GM21737 (cell line): ENCODE data around the gene CELF5.
"Not testable (repeated sequence)": the region's sequence is repeated elsewhere in the genome, so short reads cannot be mapped to it uniquely, and the experiment has no call there.

Source experiments
- ATAC-seq: cut with Tn5 transposase; IDR thresholded peaks from one replicate; pipeline ENCODE4 v1.9.1; 2021; ENCODE audit warnings: mild to moderate bottlenecking, moderate library complexity; ENCODE audit not compliant: unreplicated experiment

Gene CELF5

DNA sequence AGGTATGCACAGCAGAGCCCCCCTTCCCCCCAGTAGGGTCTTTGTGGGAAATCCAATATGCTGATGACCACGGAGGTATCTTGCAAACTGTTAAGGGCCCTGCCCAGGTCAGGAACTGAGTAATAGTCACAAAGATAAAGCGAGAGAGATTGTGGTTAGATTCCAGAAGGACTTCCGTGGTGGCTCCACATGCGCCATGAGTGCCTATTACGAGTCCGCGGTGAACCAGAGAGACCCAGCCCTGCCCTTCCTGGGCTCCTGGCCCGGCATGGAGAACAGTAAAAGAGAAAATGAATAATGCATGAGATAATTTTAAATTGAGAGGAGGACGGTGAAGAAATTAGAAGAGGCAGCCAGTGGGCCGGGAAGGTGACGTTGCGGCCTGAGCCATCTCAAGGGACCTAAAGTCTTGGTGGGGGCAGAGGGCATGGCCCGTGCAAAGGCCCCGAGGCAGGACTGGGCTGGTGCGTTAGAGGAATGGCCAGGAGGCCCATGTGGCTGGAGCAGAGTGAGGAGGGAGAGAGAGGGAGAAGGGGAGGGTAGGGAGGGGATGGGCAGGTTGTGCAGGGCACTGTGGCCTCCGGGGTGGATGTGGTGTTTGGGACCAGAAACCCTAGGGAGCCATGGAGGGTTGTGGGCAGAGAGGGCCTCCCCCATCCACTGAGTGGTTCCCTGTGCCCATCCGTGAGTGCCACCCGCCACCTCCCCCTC is 95.3 kb downstream of the CELF5 start:
- ATAC-seq: no peak

DNA sequence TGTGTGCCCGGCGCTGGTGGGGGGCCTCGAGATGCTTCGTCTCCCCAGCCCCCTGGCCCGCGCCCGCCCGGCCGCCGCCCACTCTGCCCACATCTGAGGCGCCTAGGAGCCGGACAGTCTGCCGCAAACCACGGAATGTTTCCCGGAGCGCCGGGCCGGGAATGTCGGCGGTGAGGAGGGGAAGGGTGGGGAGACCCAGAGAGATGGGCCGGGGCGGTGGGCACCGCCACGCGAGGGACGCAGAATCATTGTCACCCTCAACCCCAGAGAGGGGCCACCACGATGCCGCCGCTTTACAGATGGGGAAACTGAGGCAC is 95.9 kb downstream of the CELF5 start:
- ATAC-seq: no peak

DNA sequence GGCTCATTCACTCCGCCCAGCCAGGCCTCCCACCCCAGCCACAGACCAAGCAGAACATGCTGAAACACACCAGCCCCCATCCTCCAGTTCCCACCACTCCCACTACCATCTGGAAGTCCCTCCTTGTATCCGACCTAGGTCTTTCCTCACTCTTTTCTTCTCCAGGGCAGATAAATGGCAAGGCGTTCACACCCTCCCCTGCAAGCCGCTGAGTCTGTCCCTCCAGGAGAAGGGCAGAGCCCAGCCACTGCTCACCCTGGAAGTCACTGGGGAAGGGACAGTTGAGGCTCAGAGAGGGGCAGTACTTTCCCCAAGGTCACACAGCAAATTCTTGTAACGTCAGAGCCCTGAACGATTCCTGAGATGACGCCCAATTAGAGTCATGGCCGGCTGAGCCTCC is 96.4 kb downstream of the CELF5 start:
- ATAC-seq: no peak

DNA sequence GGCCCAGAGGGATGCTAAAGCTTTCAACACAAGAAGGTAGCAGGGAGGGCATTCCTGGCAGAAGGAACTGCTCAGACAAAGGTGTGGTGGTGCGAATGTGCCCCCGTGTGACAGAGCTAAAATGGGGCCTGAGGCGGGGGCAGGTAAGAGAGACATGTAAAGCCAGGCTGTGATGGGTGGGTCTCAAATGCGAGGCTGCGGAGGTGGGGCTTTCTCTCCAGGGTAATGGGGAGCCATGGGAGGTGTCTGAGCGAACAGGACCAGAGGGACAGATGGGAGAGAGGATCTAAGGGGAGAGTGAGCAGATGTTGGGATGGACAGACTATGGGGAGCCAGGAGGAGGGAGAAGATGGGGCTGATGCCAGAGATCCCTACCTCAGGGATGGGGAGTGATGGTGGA is 97.2 kb downstream of the CELF5 start:
- ATAC-seq: no peak

DNA sequence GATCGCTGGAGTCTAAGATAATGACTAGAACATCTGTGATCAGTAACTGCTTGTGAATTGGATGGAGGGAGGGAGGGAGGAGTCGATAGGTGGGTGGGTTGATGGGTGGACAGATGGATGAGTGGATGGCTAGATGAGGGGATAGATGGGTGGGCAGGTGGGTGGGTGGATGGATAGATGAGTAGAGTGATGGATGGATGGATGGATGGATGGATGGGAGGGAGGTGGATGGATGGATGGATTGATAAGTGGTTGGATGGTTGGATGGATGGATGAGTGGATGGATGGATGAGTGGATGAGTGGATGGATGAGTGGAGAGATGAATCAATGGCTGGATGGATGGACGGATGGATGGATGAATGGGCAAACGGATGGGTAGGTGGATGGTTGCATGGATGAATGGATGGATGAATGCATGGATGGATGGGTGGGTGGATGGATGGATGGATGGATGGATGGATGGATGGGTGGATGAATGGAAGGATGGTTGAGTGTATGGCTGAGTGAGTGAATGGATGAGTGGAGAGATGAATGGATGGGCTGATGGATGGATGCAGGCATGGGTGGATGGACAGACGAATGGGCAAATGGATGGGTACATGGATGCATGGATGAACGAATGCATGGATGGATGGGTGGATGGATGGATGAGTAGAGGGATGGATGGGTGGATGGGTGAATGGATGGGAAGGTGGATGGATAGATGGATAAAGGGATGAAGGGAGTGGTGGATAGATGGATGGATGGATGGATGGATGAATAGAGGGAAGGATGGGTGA is 97.9 kb downstream of the CELF5 start:
- no peak for ATAC-seq

DNA sequence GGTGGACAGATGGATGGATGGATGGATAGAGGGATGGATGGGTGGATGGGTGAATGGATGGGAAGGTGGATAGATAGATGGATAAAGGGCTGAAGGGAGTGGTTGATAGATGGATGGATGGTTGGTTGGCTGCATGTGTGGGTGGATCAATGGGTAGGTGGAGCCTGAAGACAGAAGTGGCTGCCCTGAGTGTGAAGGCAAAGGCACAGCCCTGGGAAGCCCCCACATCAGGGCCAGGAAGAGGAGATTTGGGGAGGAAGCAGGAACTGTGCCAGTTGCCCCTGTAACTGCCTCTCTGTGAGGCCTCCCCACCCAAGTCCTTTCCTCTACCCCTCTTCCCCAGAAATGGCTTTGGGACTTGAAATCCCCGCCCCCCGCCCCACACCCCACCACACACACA is 98.6 kb downstream of the CELF5 start:
- ATAC-seq: no peak

DNA sequence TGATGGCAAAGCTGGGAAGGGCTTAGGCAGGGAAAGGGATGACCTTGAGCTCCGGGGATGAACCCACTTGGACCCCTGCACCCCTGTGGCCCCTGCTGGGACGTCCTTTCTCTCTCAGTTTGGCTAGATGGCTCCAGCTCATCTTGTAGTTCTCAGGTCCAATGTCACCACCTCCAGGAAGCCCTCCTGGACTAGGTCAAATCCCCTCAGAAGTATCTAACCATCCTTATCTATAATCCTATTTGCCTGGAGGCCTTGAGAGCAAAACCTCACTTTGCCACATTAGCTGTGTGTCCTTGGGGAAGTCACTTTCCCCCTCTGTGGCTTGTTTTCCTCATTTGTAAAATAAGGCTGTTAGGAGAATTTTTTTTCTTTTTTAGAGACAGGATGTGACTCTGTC is 99.2 kb downstream of the CELF5 start:
- ATAC-seq: no peak

DNA sequence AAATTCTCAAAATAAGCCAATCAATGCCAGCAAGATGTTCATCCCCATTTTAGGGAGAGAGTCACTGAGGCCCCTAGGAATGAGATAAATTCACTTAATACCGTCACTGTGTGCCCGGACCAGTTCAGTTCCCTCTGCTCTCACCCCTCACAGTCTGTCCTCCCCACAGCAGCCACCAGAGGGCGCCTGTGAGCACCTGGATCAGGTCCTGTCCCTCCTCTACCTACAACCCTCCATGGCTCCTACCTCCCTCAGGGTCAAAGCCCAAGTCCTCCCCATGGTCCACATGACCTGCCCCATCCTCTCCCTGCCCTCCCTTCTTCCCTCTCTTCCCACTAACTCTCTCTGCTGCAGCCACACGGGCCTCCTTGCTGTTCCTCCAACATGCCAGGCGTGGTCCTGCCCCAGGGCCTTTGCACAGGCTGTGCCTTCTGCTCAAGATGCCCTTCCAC is 100.0 kb downstream of the CELF5 start:
- no peak for ATAC-seq

DNA sequence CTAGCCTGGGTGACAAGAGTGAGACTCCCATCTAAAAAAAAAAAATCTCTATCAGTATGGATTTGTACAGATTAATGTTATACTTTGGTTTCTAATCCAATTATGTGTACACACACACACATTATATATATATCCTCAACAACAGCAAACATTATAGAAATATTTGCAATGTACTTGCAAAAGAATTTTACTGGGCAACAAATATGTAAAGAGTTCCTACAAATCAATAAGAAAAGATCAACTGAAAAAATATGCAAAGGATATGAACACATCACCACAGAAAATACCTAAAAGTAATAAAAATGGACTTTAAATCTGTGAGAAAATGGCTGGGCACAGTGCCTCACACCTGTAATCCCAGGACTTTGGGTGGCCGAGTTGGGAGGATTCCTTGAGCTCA is 101.0 kb downstream of the CELF5 start:
- no peak for ATAC-seq

DNA sequence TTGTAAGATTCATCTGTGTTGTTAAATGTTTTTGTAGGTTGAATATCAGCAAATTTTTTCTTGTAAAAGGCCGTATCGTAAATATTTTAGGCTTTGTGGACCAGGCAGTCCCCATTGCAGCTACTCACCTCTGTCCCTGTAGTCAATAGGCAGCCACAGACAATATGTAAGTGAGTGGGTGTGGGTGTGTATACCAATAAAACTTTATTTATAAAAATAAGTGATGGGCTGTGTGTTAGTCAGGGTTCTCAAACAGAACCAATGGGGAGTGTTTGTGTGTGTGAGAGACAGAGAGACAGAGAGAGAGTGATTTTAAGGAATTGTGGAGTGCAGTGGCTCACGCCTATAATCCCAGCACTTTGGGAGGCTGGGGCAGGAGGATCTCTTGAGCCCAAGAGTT is 104.3 kb downstream of the CELF5 start:
- no peak for ATAC-seq

DNA sequence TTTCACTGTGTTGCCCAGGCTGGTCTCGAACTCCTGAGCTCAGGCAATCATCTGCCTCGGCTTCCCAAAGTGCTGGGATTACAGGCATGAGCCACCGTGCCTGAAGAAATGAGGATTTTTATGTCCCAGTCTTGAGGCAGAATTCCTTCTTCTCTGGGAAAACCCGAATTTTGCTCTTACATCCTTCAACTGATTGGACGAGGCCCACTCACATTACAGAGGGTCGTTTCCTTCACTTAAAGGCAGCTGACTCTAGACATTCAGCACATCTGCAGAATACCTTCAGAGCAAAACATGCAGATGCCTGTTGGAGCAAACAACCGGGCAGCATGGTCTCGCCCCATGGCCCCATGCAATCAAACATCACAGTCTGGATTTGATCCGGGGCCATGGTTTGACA is 105.6 kb downstream of the CELF5 start:
- no peak for ATAC-seq

DNA sequence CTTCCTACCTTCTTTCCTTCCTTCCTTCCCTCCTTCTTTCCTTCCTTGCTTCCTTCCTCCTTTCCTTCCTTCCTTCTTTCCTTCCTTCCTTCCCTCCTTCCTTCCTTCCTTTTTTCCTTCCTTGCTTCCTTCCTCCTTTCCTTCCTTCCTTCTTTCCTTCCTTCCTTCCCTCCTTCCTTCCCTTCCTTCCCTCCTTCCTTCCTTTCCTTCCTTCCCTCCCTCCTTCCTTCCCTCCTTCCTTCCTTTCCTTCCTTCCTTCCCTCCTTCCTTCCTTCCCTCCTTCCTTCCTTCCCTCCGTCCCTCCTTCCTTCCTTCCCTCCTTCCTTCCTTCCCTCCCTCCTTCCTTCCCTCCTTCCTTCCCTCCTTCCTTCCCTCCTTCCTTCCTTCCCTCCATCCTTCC is 107.8 kb downstream of the CELF5 start:
- not testable (repeated sequence) for ATAC-seq

DNA sequence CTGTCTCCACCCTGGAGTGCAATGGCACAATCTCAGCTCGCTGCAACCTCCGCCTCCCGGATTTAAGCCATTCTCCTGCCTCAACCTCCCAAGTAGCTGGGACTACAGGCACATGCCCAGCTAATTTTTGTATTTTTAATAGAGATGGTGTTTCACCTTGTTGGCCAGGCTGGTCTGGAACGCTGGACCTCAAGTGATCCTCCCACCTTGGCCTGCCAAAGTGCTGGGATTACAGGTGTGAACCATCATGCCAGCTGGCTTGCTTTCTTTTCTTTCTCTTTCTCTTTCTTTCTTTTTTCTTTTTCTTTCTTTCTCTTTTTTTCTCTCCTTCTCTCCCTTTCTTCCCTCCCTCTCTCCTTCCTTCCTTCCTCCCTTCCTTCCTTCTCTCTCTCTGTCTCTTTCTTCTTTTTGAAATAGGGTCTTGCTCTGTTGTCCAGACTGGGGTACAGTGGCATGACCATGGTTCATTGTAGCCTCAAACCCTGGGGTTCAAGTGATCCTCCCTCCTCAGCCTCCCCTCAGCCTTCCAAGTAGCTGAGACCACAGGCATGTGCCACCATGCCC is 108.6 kb downstream of the CELF5 start:
- ATAC-seq: no peak

DNA sequence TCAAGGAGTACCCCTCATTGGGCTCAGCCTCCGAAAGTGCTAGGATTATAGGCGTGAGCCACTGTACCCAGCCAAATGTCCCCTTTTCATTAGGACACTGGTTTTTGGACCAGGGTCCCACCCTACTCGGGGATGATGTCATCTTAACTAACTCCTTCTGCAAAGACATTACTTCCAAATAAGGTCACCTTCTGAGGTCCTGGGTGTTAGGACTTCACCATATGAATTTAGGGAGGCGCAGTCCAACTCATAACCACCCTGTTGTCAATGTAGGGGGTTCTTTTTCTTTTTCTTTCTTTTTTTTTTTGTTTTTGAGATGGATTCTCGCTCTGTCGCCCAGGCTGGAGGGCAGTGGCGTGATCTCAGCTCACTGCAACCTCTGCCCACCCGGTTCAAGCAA is 109.2 kb downstream of the CELF5 start:
- ATAC-seq: no peak

DNA sequence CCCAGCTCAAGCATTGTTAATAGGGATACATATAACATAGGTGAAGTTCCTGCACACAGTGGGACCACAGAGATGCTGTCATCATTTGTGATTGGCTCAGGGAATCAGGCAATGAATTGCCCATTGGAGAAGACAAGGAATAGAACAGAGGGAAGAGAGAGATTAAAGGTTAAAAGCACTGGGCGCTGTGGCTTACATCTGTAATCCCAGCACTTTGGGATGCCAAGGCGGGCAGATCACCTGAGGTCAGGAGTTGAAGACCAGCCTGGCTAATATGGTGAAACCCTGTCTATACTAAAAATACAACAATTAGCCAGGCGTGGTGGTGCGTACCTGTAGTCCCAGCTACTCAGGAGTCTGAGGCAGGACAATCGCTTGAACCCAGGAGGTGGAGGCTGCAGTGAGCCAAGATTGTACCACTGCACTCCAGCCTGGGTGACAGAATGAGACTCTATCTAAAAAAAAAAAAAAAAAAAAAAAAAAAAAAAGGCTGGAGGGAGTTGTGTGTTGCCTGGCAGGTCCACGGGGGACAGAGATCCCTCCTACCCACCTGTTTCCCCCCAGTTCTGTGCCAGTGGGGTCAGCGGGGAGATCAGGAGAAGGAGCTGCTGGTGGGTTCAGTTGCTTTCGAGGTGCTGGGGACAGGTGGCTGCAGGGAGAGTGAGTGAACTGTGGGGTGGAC is 110.4 kb downstream of the CELF5 start:
- not testable (repeated sequence) for ATAC-seq

DNA sequence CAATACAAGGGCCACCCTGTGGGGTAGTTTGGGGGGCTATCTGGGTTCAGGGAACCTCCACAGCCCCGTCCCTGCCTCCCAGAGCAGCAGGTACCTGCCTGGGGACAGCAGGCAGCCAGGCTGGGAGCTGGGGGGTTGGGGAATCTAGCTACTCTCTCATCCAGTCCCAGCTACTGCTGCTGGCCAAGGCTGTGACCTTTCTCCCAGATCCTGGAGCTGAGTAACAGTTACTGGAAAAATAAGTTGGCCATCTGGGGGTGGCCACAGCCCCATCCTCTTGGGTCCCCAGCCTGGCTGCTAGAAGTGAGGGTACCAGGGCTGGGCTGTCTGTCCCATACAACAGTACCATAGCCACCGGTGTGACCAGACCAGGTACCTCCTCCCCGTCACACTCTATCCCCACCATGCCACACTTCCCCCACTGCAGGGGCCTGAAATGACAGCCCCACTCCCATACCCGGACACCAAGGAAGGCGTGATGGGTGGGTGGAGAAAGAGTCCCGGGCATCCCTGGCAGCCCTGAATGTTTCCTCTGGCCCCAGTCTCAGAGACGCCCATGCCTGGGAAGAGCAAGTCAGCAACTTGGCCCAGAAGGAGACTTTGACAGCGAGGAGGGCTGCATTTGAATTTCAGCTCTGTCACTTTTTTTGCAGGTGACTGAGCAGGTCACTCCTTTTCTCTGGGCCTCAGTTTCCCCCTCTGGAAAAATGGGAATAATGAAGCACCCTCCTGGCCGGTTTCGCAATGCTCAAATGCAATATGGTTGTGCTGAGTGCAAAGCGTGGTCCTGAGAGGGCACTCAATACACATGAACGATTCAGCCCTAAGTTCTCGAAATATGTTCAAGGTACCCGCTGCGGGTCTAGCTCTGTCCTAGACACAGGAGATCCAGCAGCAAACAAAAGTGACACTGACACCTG is 111.2 kb downstream of the CELF5 start:
- ATAC-seq: no peak

DNA sequence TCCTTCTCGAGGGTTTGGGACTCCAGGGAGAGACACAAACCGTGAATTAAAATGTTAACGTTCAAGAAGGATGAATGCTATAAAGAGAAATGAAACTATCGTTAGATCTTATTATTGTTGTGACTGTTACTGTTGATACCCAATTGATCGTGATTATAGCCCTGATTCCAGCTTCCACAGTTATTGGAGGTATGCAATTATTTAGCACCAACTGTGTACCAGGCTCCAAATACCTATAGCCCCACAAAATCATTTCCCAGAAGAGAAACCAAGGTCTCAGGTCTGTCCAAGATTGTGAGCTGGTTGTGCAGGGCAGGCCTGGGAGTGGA is 111.9 kb downstream of the CELF5 start:
- no peak for ATAC-seq

DNA sequence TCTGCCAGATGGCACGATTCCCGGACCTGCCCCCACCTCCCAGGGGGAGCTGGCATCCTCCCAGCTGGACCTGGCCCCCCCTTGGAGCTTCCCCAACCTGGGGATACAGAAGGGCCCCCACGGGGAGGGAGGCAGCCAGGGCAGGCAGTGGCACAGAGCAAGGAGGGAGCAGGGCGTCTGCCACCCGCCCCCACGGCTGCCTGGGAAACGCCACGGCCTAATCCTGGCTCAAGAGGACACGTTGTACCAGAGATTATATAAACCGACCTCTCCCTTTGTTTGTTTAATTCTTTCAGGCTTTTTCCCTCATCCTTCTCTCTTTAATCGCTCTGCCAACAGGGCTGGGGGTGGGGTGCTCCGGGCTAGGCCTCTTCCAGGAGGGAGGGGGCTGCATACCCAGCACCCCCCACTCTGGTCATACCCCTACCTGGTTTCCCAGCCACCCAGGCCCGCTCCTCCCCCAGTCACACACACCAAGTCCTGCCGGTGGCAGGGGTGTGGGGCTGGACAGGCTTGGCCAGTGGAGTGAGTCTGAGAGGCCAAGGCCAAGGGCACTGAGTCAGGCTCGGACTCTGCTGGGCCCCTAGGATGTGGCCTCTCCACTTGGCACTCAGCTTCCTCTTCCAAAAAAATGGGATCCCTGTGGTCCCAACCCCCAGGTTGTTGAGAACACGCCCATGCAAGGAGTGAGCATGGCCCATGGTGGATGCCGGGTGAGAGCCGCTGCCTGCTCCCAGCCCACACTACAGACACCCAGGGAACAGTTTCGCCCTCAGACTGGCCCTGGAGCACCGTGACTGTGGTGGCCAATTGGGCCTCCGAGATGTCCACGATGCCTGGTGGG is 112.4 kb downstream of the CELF5 start:
- ATAC-seq: no peak

DNA sequence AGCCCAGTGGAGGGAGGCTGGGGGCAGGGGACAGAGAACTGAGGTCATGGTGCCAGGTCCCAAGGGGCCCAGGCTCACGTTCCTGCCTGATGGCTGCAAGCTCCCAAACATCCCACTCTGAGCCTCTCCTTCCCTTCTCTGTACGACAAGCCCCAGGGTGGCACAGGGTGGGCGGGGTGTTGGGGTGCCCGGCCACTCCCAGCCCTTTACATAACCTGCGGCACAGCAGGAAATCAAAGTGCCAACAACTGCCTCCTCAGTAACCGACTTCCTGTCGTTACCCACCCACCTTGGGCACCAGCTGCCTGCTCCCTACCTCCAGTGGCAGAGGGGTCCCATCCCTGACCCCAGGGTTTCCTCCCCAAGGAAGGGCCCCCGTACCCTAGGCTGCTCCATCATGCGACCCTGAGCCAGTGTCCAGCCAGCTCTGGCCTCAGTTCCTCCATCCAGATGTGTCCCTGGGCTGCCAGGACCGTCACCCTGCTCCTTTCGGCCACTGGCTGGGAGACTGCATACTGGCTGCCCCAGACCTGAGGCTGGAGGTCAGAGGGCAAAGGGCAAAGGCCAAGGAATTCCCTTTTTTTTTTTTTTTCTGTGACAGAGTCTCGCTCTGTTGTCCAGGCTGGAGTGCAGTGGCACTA is 114.2 kb downstream of the CELF5 start:
- no peak for ATAC-seq
